Measurements from ENCODE around the gene HLF. TPM values are rescaled to one million over a fixed set of nuclear protein-coding genes. Genes with fewer than 3 reads are reported as not detected.

The HLF gene
- total and polyA plus RNA-seq, 10 of the 15 experiments (the other 5 are each of a cell fraction or from before 2014, with no cell fraction given): 0.01 to 0.33 (median 0.20) TPM; not detected in 3

DNA sequence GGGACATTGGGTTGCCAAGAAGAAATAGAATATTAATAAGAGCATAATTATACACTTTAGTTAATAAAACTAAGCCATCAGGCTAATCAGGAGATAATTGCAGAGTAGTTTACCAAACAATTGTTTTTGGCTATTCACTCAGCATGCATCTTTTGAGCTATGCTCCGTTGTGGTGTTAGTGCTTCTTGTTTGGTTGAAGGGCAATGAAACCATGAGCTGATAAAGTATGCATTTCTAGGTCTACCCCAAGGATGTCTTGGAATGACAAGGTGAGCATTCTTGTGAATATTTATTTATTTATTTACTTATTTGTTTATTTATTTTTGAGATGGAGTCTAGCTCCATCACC lies 6.4 kb downstream of the HLF start:
- RAD21 ChIA-PET (ENCODE audit: unreplicated experiment): no interaction called here
- no peak overlapping the region for H3K27ac ChIP-seq (ENCODE audit: control insufficient read depth, insufficient read depth)
- SMC1A ChIA-PET (ENCODE audit: uncharacterized antibody, unreplicated experiment): no interaction called here
- H3K4me1 ChIP-seq (ENCODE audit: control insufficient read depth, insufficient read depth, low read length): no peaks in the 10 kb centered on the region
- no peaks in the 10 kb centered on the region for H3K79me2 ChIP-seq (ENCODE audit: control insufficient read depth, insufficient read depth, low read length)
- BruUV-seq (replicated peaks): no TSS peak
- H3K36me3 ChIP-seq (ENCODE audit: control insufficient read depth in 2 of 2, insufficient read depth in 2 of 2, low read length in 1 of 2): no peaks in the 10 kb centered on the region
- CTCF ChIA-PET: interaction anchor here (1.3 kb wide), 1 partner anchor 278 kb away, joined by 3 read pairs; no protein-coding TSS in a partner anchor
- no peaks in the 10 kb centered on the region for H3K9me3 ChIP-seq (replicated peaks; ENCODE audit: control insufficient read depth, insufficient read depth, low read length)
- DNase-seq (ENCODE audit: low read depth, low spot score) (no peak), ATAC-seq (no peak), FAIRE-seq (no peak)
- H3K4me3 ChIP-seq: no peak overlapping the region
- no peaks in the 10 kb centered on the region for H4K20me1 ChIP-seq (ENCODE audit: control insufficient read depth, insufficient read depth)
- WGBS (ENCODE audit: insufficient coverage, insufficient replicate concordance, low lambda C conversion rate, missing lambda C conversion rate): 0% methylated on average over 1 of the region's 1 CpG
- POLR2A ChIA-PET: no interaction called here
- no peak overlapping the region for H3K4me2 ChIP-seq (ENCODE audit: control insufficient read depth, insufficient read depth)
- intact Hi-C loops (cut with micrococcal nuclease; ENCODE audit: unreplicated experiment): no loop called here
- H3K9ac ChIP-seq (ENCODE audit: control insufficient read depth, insufficient read depth, low read length): no peak overlapping the region
- no peak for TF ChIP-seq IRF5 (IDR thresholded peaks at IDR 0.05; ENCODE audit: borderline replicate concordance)
- TF ChIP-seq HSF1 (IDR thresholded peaks at IDR 0.05; ENCODE audit: low read depth, low read length): no peak
- no peak for TF ChIP-seq RAD51 (IDR thresholded peaks at IDR 0.05)
- TF ChIP-seq, protein P1, sequence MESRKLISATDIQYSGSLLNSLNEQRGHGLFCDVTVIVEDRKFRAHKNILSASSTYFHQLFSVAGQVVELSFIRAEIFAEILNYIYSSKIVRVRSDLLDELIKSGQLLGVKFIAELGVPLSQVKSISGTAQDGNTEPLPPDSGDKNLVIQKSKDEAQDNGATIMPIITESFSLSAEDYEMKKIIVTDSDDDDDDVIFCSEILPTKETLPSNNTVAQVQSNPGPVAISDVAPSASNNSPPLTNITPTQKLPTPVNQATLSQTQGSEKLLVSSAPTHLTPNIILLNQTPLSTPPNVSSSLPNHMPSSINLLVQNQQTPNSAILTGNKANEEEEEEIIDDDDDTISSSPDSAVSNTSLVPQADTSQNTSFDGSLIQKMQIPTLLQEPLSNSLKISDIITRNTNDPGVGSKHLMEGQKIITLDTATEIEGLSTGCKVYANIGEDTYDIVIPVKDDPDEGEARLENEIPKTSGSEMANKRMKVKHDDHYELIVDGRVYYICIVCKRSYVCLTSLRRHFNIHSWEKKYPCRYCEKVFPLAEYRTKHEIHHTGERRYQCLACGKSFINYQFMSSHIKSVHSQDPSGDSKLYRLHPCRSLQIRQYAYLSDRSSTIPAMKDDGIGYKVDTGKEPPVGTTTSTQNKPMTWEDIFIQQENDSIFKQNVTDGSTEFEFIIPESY (IDR thresholded peaks at IDR 0.05): no peak
- no peak for TF ChIP-seq BHLHE40 (IDR thresholded peaks at IDR 0.05; ENCODE audit: borderline replicate concordance in 1 of 2, low read depth in 2 of 2, low read length in 1 of 2)
- no peak for TF ChIP-seq NFIC (IDR thresholded peaks at IDR 0.05; ENCODE audit: low read depth, low read length)
- TF ChIP-seq LARP7 (IDR thresholded peaks at IDR 0.05): no peak
- TF ChIP-seq FOXK2 (IDR thresholded peaks at IDR 0.05): no peak
- no peak for TF ChIP-seq RCOR1 (conservative IDR thresholded peaks at IDR 0.05; ENCODE audit: low read depth, low read length)
- no peak for TF ChIP-seq NR2F1 (conservative IDR thresholded peaks at IDR 0.05)
- no peak for TF ChIP-seq ESRRA (IDR thresholded peaks at IDR 0.05; ENCODE audit: low read length)
- no peak for TF ChIP-seq FOXM1 (IDR thresholded peaks at IDR 0.05; ENCODE audit: low read depth, low read length)
- TF ChIP-seq PML (IDR thresholded peaks at IDR 0.05; ENCODE audit: low read length): no peak
- no peak for TF ChIP-seq ZNF24 (IDR thresholded peaks at IDR 0.05)
- H2AFZ ChIP-seq (ENCODE audit: control insufficient read depth, low read depth, low read length): no peak overlapping the region
- H3K27me3 ChIP-seq (replicated peaks in 1 of 2; ENCODE audit: control insufficient read depth in 2 of 2, insufficient read depth in 2 of 2, low read length in 1 of 2): peaks cover 5 to 7% of the 10 kb centered on the region in 2 experiments; a peak in 3 of 4 replicates
- in situ Hi-C loops (cut with MboI): no loop called here

Data from GM12878 (cell line).